GM23338 (cell line): ENCODE results near the gene RAB5B.

Experiments used
- CREB1 ChIP-seq: fragments of 250-450 bp; sonication (Bioruptor Pico); IDR thresholded peaks from 2 replicates; pipeline ENCODE4 v1.5.0; 2020; ENCODE audit warnings: low read depth, mild to moderate bottlenecking, moderate library complexity
- EZH2 ChIP-seq: fragments of 200-600 bp; sonication (generic); IDR thresholded peaks from one replicate; pipeline ENCODE4 v1.8.0; 2017; ENCODE audit warnings: antibody characterized with exemption, mild to moderate bottlenecking, low read depth; ENCODE audit not compliant: unreplicated experiment
- EZH2phosphoT487 ChIP-seq: fragments of 200-600 bp; sonication (generic); IDR thresholded peaks from one replicate; pipeline ENCODE4 v1.8.1; 2018; ENCODE audit warnings: antibody characterized with exemption; ENCODE audit not compliant: unreplicated experiment
- JUNB ChIP-seq: IDR thresholded peaks from one replicate; pipeline ENCODE4 v1.6.1; 2016; ENCODE audit warnings: antibody characterized with exemption; ENCODE audit not compliant: unreplicated experiment
- POLR2AphosphoS5 ChIP-seq: IDR thresholded peaks from 2 replicates; pipeline ENCODE4 v1.6.1; 2016; ENCODE audit warnings: antibody characterized with exemption, low read depth
- REST ChIP-seq: IDR thresholded peaks from one replicate; pipeline ENCODE4 v1.6.1; 2018; ENCODE audit warnings: antibody characterized with exemption; ENCODE audit not compliant: unreplicated experiment
- TF ChIP-seq, protein P1 (sequence below), 2 experiments: fragments of 200-600 bp in 1 of 2; sonication (generic) in 1 of 2; conservative IDR thresholded peaks; 2 replicates each; pipeline versions ENCODE4 v1.5.1 to v1.6.1; 2016 to 2017; ENCODE audit warnings: antibody characterized with exemption in 2 of 2, low read depth in 2 of 2, mild to moderate bottlenecking in 2 of 2, moderate library complexity in 1 of 2
- TF ChIP-seq, protein P2 (sequence below): fragments of 250-450 bp; sonication (Bioruptor Pico); IDR thresholded peaks from 2 replicates; pipeline ENCODE4 v1.5.0; 2020; ENCODE audit warnings: mild to moderate bottlenecking, moderate library complexity

- TF ChIP-seq JUNB: no peak
- no peak for TF ChIP-seq EZH2phosphoT487
- TF ChIP-seq, protein P1, sequence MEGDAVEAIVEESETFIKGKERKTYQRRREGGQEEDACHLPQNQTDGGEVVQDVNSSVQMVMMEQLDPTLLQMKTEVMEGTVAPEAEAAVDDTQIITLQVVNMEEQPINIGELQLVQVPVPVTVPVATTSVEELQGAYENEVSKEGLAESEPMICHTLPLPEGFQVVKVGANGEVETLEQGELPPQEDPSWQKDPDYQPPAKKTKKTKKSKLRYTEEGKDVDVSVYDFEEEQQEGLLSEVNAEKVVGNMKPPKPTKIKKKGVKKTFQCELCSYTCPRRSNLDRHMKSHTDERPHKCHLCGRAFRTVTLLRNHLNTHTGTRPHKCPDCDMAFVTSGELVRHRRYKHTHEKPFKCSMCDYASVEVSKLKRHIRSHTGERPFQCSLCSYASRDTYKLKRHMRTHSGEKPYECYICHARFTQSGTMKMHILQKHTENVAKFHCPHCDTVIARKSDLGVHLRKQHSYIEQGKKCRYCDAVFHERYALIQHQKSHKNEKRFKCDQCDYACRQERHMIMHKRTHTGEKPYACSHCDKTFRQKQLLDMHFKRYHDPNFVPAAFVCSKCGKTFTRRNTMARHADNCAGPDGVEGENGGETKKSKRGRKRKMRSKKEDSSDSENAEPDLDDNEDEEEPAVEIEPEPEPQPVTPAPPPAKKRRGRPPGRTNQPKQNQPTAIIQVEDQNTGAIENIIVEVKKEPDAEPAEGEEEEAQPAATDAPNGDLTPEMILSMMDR (conservative IDR thresholded peaks at IDR 0.05; ENCODE audit: low read depth in 2 of 2): no peak
- TF ChIP-seq CREB1 (CRISPR knock-in tag): no peak
- TF ChIP-seq POLR2AphosphoS5: no peak
- no peak for TF ChIP-seq EZH2
- TF ChIP-seq, protein P2, sequence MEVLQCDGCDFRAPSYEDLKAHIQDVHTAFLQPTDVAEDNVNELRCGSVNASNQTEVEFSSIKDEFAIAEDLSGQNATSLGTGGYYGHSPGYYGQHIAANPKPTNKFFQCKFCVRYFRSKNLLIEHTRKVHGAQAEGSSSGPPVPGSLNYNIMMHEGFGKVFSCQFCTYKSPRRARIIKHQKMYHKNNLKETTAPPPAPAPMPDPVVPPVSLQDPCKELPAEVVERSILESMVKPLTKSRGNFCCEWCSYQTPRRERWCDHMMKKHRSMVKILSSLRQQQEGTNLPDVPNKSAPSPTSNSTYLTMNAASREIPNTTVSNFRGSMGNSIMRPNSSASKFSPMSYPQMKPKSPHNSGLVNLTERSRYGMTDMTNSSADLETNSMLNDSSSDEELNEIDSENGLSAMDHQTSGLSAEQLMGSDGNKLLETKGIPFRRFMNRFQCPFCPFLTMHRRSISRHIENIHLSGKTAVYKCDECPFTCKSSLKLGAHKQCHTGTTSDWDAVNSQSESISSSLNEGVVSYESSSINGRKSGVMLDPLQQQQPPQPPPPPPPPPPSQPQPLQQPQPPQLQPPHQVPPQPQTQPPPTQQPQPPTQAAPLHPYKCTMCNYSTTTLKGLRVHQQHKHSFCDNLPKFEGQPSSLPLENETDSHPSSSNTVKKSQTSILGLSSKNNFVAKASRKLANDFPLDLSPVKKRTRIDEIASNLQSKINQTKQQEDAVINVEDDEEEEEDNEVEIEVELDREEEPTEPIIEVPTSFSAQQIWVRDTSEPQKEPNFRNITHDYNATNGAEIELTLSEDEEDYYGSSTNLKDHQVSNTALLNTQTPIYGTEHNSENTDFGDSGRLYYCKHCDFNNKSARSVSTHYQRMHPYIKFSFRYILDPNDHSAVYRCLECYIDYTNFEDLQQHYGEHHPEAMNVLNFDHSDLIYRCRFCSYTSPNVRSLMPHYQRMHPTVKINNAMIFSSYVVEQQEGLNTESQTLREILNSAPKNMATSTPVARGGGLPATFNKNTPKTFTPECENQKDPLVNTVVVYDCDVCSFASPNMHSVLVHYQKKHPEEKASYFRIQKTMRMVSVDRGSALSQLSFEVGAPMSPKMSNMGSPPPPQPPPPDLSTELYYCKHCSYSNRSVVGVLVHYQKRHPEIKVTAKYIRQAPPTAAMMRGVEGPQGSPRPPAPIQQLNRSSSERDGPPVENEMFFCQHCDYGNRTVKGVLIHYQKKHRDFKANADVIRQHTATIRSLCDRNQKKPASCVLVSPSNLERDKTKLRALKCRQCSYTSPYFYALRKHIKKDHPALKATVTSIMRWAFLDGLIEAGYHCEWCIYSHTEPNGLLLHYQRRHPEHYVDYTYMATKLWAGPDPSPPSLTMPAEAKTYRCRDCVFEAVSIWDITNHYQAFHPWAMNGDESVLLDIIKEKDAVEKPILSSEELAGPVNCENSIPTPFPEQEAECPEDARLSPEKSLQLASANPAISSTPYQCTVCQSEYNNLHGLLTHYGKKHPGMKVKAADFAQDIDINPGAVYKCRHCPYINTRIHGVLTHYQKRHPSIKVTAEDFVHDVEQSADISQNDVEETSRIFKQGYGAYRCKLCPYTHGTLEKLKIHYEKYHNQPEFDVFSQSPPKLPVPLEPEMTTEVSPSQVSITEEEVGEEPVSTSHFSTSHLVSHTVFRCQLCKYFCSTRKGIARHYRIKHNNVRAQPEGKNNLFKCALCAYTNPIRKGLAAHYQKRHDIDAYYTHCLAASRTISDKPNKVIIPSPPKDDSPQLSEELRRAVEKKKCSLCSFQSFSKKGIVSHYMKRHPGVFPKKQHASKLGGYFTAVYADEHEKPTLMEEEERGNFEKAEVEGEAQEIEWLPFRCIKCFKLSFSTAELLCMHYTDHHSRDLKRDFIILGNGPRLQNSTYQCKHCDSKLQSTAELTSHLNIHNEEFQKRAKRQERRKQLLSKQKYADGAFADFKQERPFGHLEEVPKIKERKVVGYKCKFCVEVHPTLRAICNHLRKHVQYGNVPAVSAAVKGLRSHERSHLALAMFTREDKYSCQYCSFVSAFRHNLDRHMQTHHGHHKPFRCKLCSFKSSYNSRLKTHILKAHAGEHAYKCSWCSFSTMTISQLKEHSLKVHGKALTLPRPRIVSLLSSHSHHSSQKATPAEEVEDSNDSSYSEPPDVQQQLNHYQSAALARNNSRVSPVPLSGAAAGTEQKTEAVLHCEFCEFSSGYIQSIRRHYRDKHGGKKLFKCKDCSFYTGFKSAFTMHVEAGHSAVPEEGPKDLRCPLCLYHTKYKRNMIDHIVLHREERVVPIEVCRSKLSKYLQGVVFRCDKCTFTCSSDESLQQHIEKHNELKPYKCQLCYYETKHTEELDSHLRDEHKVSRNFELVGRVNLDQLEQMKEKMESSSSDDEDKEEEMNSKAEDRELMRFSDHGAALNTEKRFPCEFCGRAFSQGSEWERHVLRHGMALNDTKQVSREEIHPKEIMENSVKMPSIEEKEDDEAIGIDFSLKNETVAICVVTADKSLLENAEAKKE (CRISPR knock-in tag): no peak
- TF ChIP-seq REST: no peak
Observed at GRCh38 chr12:55995366-55995765, 21.5 kb downstream of the RAB5B start.
